Panc1 (cell line): ENCODE data around the gene XXYLT1. TPM values are rescaled to one million over a fixed set of nuclear protein-coding genes. Genes with fewer than 3 reads are reported as not detected.

Source experiments
- ATAC-seq: fragments of 200-7000 bp; cut with Tn5 transposase; 2 replicates; pipeline ENCODE4 v1.9.1; 2020; ENCODE audit warnings: mild to moderate bottlenecking, moderate library complexity
- BruUV-seq: library from RNA; stranded (reverse); fragments of 400-500 nt; replicated peaks from 2 replicates; lab custom pipeline; 2021; lab: Mats Ljungman, UMichigan
- CTCF ChIA-PET: fragments of 300-600 bp; sonication (Branson Sonifier 250); formaldehyde crosslinking; loops from one replicate; lab custom pipeline; 2022; ENCODE audit warnings: antibody characterized with exemption; lab: Charles Lee
- POLR2A ChIA-PET: fragments of 300-600 bp; sonication (Branson Sonifier 250); formaldehyde crosslinking; loops from one replicate; lab custom pipeline; 2022; ENCODE audit warnings: antibody characterized with exemption; lab: Charles Lee
- DNase-seq: peaks from one replicate; pipeline ENCODE4 v3.0.0-alpha.2; 2010; ENCODE audit warnings: low read depth, low spot score
- H3K27ac ChIP-seq: 2 replicates; pipeline ENCODE4 v1.5.1; 2011; ENCODE audit warnings: mild to moderate bottlenecking, low read length, inconsistent platforms
- H3K27me3 ChIP-seq: fragments of 200-500 bp; sonication (Bioruptor generic); 2 replicates; pipeline ENCODE4 v1.6.0; 2014; ENCODE audit warnings: low read length, inconsistent platforms; ENCODE audit not compliant: control insufficient read depth, insufficient read depth
- H3K36me3 ChIP-seq: fragments of 200-500 bp; sonication (Bioruptor generic); 2 replicates; pipeline ENCODE4 v1.5.1; 2014; ENCODE audit warnings: inconsistent platforms, mild to moderate bottlenecking, low read length, moderate library complexity; ENCODE audit not compliant: control insufficient read depth, insufficient read depth
- H3K4me1 ChIP-seq: 2 replicates; pipeline ENCODE4 v1.5.1; 2011; ENCODE audit warnings: inconsistent platforms, mild to moderate bottlenecking, low read length, moderate library complexity; ENCODE audit not compliant: control insufficient read depth, insufficient read depth
- H3K4me3 ChIP-seq, 2 experiments: 2 replicates each; pipeline ENCODE4 v1.5.1; 2011 to 2012; ENCODE audit warnings: low read depth in 2 of 2, low read length in 2 of 2, mild to moderate bottlenecking in 2 of 2, inconsistent platforms in 1 of 2, moderate library complexity in 1 of 2
- H3K9me3 ChIP-seq: fragments of 200-500 bp; sonication (Bioruptor generic); 2 replicates; pipeline ENCODE4 v1.5.1; 2014; ENCODE audit warnings: low read depth, mild to moderate bottlenecking, inconsistent platforms, low read length, moderate library complexity; ENCODE audit not compliant: control insufficient read depth, insufficient read depth
- POLR2AphosphoS5 ChIP-seq: IDR thresholded peaks from 2 replicates; pipeline ENCODE4 v1.6.1; 2012; ENCODE audit warnings: mild to moderate bottlenecking, low read depth, low read length, moderate library complexity
- SIN3A ChIP-seq: IDR thresholded peaks from 2 replicates; pipeline ENCODE4 v1.6.1; 2012; ENCODE audit warnings: low read depth, mild to moderate bottlenecking, low read length, moderate library complexity, borderline replicate concordance; ENCODE audit not compliant: insufficient read depth
- TCF7L2 ChIP-seq: IDR thresholded peaks from 2 replicates; pipeline ENCODE4 v1.6.1; 2011; ENCODE audit warnings: mild to moderate bottlenecking, low read depth, low read length, inconsistent platforms
- in situ Hi-C: cut with HindIII; loops from 2 replicates; pipeline ENCODE4 v1.10.0; 2016; ENCODE audit warnings: low sequenced_read_pairs, low pct_unique_long_range_greater_than_20kb
- intact Hi-C: fragments of 100-400 bp; cut with micrococcal nuclease; formaldehyde crosslinking; loops from one replicate; pipeline ENCODE4 v1.10.0; 2022; ENCODE audit not compliant: unreplicated experiment
- total RNA-seq: library from RNA; stranded (reverse); gene quantifications from one replicate; pipeline ENCODE4 v1.2.1, GENCODE V29; 2021; ENCODE audit not compliant: unreplicated experiment
- TF ChIP-seq, protein P1 (sequence below), 2 experiments: IDR thresholded peaks; 2 replicates each; pipeline ENCODE4 v1.6.1; 2011 to 2012; ENCODE audit warnings: low read depth in 2 of 2, control low read depth in 1 of 2, low read length in 1 of 2, mild to moderate bottlenecking in 1 of 2, moderate library complexity in 1 of 2; ENCODE audit not compliant: insufficient read depth in 1 of 2
- TF ChIP-seq, protein P2 (sequence below): fragments of 450-650 bp; IDR thresholded peaks from 2 replicates; pipeline ENCODE4 v1.5.1; 2017; ENCODE audit warnings: mild to moderate bottlenecking

The XXYLT1 gene
- total RNA-seq, 1 experiment from 2014 or later: 26.0 TPM

DNA sequence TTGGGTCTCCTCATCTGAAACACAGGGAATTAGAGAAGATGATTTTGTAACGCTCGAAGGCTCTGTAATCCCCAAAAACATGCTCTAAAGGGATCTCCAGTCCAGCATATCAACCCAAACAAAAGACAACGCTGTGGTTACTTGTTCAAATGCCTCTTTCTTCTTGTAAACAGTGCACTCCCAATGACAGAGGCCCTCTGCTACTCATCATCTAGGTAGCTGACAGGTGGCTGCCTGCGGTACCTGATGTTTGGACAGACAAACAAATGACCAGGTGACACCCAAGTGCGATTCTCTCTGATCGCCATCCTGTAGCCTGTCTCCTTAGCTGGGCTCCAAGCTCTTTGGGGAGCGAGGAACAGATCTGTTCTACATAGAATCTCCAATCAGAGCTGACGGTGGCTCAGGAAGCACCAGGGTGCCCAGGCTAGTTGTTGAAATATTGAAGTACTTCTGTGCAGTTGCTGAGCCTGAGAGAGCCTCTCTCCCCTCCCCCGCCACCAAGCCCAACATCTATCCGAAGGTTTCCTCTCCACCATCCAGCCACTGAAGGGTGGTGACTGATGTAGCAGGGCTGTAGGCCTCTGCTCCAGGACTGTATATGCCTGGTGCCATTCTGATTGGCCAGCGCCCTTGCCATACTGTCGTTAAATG lies 238.7 kb downstream of the XXYLT1 start:
- CTCF ChIA-PET: no interaction called here

DNA sequence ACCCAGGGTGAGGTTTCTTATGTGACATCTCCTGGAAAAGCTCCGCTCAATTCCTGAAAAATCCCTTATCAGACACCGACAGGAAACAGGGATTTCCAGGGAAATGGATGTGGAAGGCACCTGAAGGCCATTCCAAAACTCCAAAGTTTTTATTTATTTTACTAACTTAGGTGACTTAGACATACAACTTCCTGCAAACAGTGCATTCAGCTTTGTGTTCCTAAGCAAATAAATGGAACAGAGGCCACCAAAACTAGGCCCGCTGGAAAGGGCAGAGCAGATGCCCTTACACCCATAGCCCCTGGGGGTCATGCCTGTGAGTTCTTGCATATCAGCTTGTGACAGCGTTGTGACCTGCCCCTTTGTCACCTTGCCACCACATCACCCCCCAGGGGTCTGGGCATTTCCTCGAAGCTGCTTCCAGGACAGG lies 239.4 kb downstream of the XXYLT1 start:
- no TSS peak for BruUV-seq
- Histone ChIP-seq H3K27me3 (no peaks in the 10 kb centered on the region), H3K4me3 (no peak overlapping the region), H3K36me3 (no peaks in the 10 kb centered on the region), H3K9me3 (no peaks in the 10 kb centered on the region), H3K27ac (peak overlapping the region; percentile 89), H3K4me1 (peaks cover 56% of the 10 kb centered on the region)
- ATAC-seq (no peak), DNase-seq (no peak)
- intact Hi-C loops: loop anchor here (5.0 to 10.0 kb wide), 2 partner anchors 71 to 347 kb away; partner anchors contain the start of gene FAM43A
- TF ChIP-seq SIN3A (no peak), TCF7L2 (no peak), POLR2AphosphoS5 (no peak)
- TF ChIP-seq, protein P1, sequence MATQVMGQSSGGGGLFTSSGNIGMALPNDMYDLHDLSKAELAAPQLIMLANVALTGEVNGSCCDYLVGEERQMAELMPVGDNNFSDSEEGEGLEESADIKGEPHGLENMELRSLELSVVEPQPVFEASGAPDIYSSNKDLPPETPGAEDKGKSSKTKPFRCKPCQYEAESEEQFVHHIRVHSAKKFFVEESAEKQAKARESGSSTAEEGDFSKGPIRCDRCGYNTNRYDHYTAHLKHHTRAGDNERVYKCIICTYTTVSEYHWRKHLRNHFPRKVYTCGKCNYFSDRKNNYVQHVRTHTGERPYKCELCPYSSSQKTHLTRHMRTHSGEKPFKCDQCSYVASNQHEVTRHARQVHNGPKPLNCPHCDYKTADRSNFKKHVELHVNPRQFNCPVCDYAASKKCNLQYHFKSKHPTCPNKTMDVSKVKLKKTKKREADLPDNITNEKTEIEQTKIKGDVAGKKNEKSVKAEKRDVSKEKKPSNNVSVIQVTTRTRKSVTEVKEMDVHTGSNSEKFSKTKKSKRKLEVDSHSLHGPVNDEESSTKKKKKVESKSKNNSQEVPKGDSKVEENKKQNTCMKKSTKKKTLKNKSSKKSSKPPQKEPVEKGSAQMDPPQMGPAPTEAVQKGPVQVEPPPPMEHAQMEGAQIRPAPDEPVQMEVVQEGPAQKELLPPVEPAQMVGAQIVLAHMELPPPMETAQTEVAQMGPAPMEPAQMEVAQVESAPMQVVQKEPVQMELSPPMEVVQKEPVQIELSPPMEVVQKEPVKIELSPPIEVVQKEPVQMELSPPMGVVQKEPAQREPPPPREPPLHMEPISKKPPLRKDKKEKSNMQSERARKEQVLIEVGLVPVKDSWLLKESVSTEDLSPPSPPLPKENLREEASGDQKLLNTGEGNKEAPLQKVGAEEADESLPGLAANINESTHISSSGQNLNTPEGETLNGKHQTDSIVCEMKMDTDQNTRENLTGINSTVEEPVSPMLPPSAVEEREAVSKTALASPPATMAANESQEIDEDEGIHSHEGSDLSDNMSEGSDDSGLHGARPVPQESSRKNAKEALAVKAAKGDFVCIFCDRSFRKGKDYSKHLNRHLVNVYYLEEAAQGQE (IDR thresholded peaks at IDR 0.05; ENCODE audit: insufficient read depth in 1 of 2, low read depth in 2 of 2, low read length in 1 of 2): no peak
- TF ChIP-seq, protein P2, sequence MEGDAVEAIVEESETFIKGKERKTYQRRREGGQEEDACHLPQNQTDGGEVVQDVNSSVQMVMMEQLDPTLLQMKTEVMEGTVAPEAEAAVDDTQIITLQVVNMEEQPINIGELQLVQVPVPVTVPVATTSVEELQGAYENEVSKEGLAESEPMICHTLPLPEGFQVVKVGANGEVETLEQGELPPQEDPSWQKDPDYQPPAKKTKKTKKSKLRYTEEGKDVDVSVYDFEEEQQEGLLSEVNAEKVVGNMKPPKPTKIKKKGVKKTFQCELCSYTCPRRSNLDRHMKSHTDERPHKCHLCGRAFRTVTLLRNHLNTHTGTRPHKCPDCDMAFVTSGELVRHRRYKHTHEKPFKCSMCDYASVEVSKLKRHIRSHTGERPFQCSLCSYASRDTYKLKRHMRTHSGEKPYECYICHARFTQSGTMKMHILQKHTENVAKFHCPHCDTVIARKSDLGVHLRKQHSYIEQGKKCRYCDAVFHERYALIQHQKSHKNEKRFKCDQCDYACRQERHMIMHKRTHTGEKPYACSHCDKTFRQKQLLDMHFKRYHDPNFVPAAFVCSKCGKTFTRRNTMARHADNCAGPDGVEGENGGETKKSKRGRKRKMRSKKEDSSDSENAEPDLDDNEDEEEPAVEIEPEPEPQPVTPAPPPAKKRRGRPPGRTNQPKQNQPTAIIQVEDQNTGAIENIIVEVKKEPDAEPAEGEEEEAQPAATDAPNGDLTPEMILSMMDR: no peak
- in situ Hi-C loops: no loop called here
- POLR2A ChIA-PET: no interaction called here
- CTCF ChIA-PET: interaction anchor here (0.6 kb wide), 1 partner anchor 310 kb away, joined by 5 read pairs; no protein-coding TSS in a partner anchor

More for the DNA sequence above, 238.7 kb downstream of the XXYLT1 start:
- no TSS peak for BruUV-seq
- Histone ChIP-seq H3K36me3 (no peaks in the 10 kb centered on the region), H3K4me1 (peaks cover 56% of the 10 kb centered on the region), H3K9me3 (no peaks in the 10 kb centered on the region), H3K27me3 (no peaks in the 10 kb centered on the region), H3K27ac (peak overlapping the region; percentile 89), H3K4me3 (no peak overlapping the region)
- no peak for TF ChIP-seq TCF7L2
- no peak for TF ChIP-seq SIN3A
- TF ChIP-seq, protein P2: no peak
- no peak for TF ChIP-seq POLR2AphosphoS5
- TF ChIP-seq, protein P1 (IDR thresholded peaks at IDR 0.05; ENCODE audit: insufficient read depth in 1 of 2, low read depth in 2 of 2, low read length in 1 of 2): no peak
- ATAC-seq (no peak), DNase-seq (no peak)
- POLR2A ChIA-PET: no interaction called here
- in situ Hi-C loops (no loop called here), intact Hi-C loops (loop anchor here (5.0 to 10.0 kb wide), 2 partner anchors 70 to 347 kb away; partner anchors contain the start of gene FAM43A)
